ENCODE results near the gene GAB1. TPM values are rescaled to one million over a fixed set of nuclear protein-coding genes. Genes with fewer than 3 reads are reported as not detected.

Gene GAB1
- total and polyA plus RNA-seq, 2 of the 8 experiments (the other 6 are each of a cell fraction or from before 2014, with no cell fraction given): 6.8 to 21.3 TPM

DNA sequence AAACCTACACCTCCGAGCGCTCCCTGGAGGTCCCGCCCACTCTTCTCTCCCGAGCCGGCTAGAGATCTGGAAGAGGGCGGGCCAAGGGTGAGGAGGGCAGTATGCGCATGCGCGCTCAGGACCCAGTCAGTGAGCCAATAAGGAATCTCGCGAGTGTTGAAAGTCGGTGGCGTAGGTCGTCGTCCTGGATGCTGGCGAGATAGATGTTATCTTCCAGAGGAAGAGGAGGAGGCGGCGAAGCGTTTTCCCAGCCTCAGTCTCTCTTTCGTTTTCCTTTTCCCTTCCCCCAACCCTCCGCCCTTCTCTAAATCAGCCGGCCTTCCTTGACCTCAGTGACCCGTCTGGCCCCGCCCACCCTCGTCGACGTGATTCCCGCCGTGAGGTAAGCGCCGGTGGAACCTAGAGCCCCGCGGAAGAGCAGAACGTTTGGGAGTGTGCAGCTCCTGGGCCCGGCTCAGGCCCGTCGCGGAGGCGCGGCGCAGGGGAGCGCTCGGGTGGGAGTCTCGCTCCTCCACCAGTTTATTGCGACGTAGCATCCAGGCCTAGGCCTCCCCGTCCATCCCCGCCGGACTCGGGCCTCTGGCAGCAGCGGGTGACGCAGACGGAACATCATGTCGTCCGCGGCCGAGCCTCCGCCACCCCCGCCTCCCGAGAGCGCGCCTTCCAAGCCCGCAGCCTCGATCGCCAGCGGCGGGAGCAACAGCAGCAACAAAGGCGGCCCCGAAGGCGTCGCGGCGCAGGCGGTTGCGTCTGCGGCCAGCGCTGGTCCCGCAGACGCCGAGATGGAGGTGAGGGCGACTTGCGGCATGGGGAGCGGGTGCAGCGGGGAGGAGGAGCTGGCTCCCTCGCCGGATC, 176.9 kb downstream of the GAB1 start, which contains the start of gene SMARCA5 (continued):
- TF ChIP-seq RNF2 (IDR thresholded peaks at IDR 0.05; ENCODE audit: borderline replicate concordance, low read depth, low read length, missing control alignments, poor library complexity, severe bottlenecking): no peak
- TF ChIP-seq, protein P1, sequence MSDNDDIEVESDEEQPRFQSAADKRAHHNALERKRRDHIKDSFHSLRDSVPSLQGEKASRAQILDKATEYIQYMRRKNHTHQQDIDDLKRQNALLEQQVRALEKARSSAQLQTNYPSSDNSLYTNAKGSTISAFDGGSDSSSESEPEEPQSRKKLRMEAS (IDR thresholded peaks at IDR 0.05): peak; percentile 40
- TF ChIP-seq GABPA (IDR thresholded peaks at IDR 0.05; ENCODE audit: borderline replicate concordance, insufficient read depth, low read length): no peak
- TF ChIP-seq BRCA1 (IDR thresholded peaks at IDR 0.05; ENCODE audit: low read depth, low read length): peak; percentile 86
- peak; percentile 86 for TF ChIP-seq PHF8 (conservative IDR thresholded peaks at IDR 0.05; ENCODE audit: low read depth, low read length)
